ENCODE measurements around the gene ERH. TPM values are rescaled to one million over a fixed set of nuclear protein-coding genes. Genes with fewer than 3 reads are reported as not detected.

The ERH gene
- total RNA-seq, 3 donors from 2014 or later, result 366 to 396 (median 372) TPM

DNA sequence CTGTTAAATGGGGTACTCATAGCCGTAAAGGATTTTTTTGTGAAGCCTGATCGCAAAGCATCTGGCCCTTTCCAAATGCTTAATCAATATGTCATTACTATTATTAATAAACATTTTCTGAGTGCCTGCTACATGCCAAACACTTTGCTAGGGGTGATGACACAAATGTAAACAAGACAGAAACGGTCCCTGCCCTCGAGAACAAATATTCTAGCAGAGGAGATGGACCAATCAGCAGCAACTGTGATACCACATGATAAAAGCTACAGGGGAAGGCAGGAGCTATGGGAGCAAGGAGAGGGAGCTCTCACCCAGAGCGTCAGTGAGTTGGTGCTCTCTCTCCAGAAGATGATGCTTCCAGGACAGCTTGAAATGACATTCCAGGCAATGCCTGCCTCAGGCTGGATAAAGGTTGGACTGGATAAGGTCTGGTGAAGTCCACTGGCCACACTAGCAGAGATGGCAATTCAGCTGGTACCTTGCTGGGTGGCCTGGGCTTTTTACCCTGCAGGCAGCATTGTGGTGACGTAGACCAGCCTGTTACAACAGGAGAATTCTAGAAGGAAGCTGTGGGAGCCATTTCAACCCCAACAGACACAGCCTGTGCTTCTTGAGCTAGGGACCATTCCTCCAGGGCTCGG is 41.1 kb downstream of the ERH start:
- DNase-seq (no peak), ATAC-seq (no peak)
- H3K4me1 Mint-ChIP-seq (ENCODE audit: low read depth), result peaks cover 18% of the 10 kb centered on the region
- H3K4me3 Mint-ChIP-seq, result no peak overlapping the region
- H3K27me3 Mint-ChIP-seq (ENCODE audit: low read depth), result peaks cover 1% of the 10 kb centered on the region
- H3K9me3 Mint-ChIP-seq, result no peaks in the 10 kb centered on the region
- no peaks in the 10 kb centered on the region for H3K36me3 Mint-ChIP-seq (ENCODE audit: insufficient read depth)

DNA sequence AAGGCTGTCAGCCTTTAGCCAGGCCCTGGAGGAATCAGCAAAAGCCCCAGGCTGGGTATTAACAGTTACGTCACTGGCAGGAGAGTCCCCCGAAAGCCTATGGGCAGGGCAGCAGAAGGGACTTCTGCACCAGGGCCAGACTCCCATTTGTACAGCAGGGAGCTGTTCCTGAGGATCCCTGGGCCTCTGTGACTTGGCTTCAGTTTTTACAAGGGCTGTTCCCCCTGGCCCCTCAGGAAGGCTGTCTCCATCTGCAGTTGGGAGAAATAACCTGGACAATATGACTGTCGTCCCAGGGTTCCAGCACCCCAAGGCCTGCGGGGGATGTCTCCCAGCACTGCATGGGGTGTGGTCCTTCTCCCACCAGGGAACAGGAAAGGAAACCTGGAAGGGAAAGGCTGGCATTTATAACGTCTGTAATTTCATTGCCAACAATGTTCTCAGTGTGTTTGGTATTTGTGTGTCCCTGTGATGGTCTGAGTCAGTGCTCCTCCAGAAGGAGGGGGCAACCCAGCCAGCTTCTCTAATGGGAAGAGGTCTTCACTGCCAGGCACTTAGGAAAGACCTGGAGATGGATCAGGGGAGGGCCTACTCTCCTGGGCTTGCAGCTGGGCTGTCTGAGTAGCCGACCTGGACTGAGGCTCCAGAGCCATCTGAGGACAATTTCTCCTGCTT is 42.4 kb downstream of the ERH start:
- ATAC-seq (no peak), DNase-seq (no peak)
- peaks cover 3% of the 10 kb centered on the region for H3K27me3 Mint-ChIP-seq (ENCODE audit: low read depth)
- peaks cover 18% of the 10 kb centered on the region for H3K4me1 Mint-ChIP-seq (ENCODE audit: low read depth)
- H3K36me3 Mint-ChIP-seq (ENCODE audit: insufficient read depth), result no peaks in the 10 kb centered on the region
- no peaks in the 10 kb centered on the region for H3K9me3 Mint-ChIP-seq
- H3K4me3 Mint-ChIP-seq, result no peak overlapping the region

- no peak overlapping the region for H3K4me3 Mint-ChIP-seq
- H3K4me1 Mint-ChIP-seq (ENCODE audit: low read depth), result peaks cover 18% of the 10 kb centered on the region
- H3K36me3 Mint-ChIP-seq (ENCODE audit: insufficient read depth), result no peaks in the 10 kb centered on the region
- peaks cover 2% of the 10 kb centered on the region for H3K27me3 Mint-ChIP-seq (ENCODE audit: low read depth)
- H3K9me3 Mint-ChIP-seq, result no peaks in the 10 kb centered on the region
- no peak for ATAC-seq
- DNase-seq, result no peak
Measured at GRCh38 chr14:69355154-69355597, 42.9 kb downstream of the ERH start.

DNA sequence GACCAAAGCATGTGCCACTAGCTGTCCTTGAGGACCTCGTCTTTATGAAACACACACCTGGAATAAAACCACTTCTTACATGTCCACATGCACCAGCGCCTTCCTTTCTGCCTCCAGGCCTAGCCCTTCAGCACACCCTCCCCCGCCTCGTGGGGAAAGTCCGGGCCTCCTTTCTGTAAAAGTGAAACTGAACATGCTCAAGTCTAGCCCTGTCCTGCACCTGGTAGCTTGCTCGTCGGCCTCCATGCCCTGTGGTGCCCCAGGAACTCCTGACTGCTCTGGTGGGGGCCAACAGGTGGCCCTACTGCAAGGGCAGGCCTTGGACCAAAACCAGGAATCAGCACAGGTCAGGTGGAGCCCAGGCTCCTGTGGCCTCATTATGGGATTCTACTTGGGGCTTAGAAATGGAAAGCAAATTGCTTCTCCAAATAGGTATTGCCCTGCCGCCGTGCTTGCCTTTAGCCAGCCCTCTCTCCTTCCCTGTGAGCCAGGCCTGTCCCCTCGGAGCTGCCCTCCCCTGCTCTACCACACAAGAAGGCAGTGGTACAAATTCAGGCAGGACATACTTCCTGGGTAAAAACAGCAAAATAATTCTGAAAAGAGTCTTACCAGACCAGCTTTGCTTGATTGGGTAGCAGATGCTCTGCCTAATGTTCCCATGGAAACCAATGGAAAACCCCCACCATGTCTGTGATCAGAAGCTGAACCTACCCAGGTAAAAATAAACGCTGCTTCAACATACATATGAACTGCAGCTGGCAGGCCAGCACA is 43.5 kb downstream of the ERH start:
- ATAC-seq (peak; percentile 80 to 83), DNase-seq (peak; percentile 41)
- peak overlapping the region; percentile 52 for H3K4me3 Mint-ChIP-seq
- no peaks in the 10 kb centered on the region for H3K9me3 Mint-ChIP-seq
- peaks cover 18% of the 10 kb centered on the region for H3K4me1 Mint-ChIP-seq (ENCODE audit: low read depth)
- H3K36me3 Mint-ChIP-seq (ENCODE audit: insufficient read depth), result no peaks in the 10 kb centered on the region
- peaks cover 2% of the 10 kb centered on the region for H3K27me3 Mint-ChIP-seq (ENCODE audit: low read depth)

GRCh38 chr14:69353168-69353567 is 44.9 kb downstream of the ERH start:
- H3K9me3 Mint-ChIP-seq, result no peaks in the 10 kb centered on the region
- H3K4me1 Mint-ChIP-seq (ENCODE audit: low read depth), result peaks cover 13% of the 10 kb centered on the region
- DNase-seq (no peak), ATAC-seq (no peak)
- peaks cover 2% of the 10 kb centered on the region for H3K27me3 Mint-ChIP-seq (ENCODE audit: low read depth)
- H3K36me3 Mint-ChIP-seq (ENCODE audit: insufficient read depth), result no peaks in the 10 kb centered on the region
- H3K4me3 Mint-ChIP-seq, result no peak overlapping the region

DNA sequence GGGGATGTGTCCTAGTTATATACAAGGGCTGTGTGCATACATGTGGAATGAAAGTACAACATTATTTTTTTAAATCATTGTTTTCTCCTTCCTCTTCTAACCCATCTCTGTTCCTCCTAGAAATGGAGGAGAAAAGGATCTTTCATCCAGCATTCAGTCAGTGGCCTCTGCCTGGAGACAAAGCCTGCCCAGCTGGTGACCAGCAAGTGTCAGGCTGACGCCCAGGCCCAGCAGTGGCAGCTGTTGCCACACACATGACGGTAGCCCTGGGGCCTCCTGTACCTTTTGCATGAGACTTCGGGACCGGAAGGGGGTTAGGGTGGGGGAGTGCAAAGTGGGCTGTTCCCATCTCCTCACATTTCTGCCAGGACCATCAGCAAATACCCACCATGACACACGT is 46.2 kb downstream of the ERH start:
- Mint-ChIP-seq H3K9me3 (no peaks in the 10 kb centered on the region), H3K27me3 (ENCODE audit: low read depth) (peaks cover 5% of the 10 kb centered on the region), H3K4me3 (no peak overlapping the region), H3K36me3 (ENCODE audit: insufficient read depth) (no peaks in the 10 kb centered on the region), H3K4me1 (ENCODE audit: low read depth) (peaks cover 13% of the 10 kb centered on the region)
- DNase-seq (no peak), ATAC-seq (no peak)

GRCh38 chr14:69351385-69351784 is 46.7 kb downstream of the ERH start:
- no peaks in the 10 kb centered on the region for H3K36me3 Mint-ChIP-seq (ENCODE audit: insufficient read depth)
- no peaks in the 10 kb centered on the region for H3K9me3 Mint-ChIP-seq
- H3K4me1 Mint-ChIP-seq (ENCODE audit: low read depth), result peaks cover 13% of the 10 kb centered on the region

DNA sequence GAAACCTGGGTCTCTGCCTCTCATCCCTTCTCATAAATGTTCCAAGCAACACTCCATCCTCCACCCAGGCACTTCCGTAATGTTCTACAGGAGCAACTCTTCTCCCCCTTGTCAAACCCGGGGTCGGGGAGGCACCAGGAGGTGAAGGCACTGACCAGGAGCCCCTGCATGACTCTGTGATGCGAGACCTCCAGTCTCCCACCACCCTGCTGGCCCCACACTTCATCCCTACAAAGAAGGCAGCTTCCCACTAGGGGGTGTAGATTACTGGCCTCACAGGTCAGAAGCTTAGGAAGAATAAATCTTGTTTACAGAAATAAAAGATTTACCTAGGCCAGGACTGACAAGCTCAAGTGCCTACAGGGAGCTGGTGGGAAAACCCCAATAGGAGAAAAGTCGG is 47.2 kb downstream of the ERH start:
- Mint-ChIP-seq H3K4me3 (no peak overlapping the region), H3K27me3 (ENCODE audit: low read depth) (peaks cover 5% of the 10 kb centered on the region), H3K4me1 (ENCODE audit: low read depth) (peaks cover 13% of the 10 kb centered on the region), H3K9me3 (no peaks in the 10 kb centered on the region), H3K36me3 (ENCODE audit: insufficient read depth) (no peaks in the 10 kb centered on the region)
- DNase-seq (no peak), ATAC-seq (no peak)

More at GRCh38 chr14:69351385-69351784, 46.7 kb downstream of the ERH start:
- H3K4me3 Mint-ChIP-seq, result no peak overlapping the region
- no peak for DNase-seq
- peaks cover 5% of the 10 kb centered on the region for H3K27me3 Mint-ChIP-seq (ENCODE audit: low read depth)
- no peak for ATAC-seq

DNA sequence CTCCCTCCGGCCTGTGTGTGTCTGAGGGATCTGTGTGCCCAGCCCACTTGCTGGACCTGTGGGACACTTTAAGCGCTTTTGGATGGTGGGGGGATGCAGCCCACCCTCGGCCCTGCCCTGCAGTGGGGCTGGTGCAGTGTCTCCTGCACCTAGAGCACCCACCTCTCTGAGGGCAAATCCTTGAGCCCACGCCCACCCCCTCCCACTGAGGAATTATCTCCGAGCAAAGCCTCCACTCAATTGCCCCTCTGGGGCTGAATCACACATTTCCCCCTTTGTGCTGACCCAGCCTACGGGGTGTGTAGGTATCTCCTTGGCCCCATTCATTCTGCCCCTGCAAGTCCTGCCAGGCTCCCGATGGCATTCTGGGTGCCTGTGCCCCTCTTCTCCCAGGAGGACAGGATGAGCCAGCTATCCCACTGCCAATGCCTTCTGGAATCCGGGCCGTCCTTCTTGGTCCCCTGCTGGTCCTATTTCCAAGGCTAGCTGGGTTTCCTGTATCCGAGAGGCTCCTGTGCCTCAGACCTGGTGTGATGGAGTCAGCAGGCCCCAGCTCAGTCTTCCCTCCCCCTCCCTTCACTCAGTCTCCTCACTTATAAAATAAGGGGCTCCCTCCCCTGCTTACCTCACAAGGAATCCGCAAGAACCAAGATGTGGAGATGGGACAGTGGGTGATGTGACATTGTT is 48.9 kb downstream of the ERH start:
- no peak overlapping the region for H3K4me3 Mint-ChIP-seq
- H3K27me3 Mint-ChIP-seq (ENCODE audit: low read depth), result peaks cover 5% of the 10 kb centered on the region
- peaks cover 1% of the 10 kb centered on the region for H3K4me1 Mint-ChIP-seq (ENCODE audit: low read depth)
- no peaks in the 10 kb centered on the region for H3K36me3 Mint-ChIP-seq (ENCODE audit: insufficient read depth)
- DNase-seq (no peak), ATAC-seq (no peak)
- no peaks in the 10 kb centered on the region for H3K9me3 Mint-ChIP-seq

DNA sequence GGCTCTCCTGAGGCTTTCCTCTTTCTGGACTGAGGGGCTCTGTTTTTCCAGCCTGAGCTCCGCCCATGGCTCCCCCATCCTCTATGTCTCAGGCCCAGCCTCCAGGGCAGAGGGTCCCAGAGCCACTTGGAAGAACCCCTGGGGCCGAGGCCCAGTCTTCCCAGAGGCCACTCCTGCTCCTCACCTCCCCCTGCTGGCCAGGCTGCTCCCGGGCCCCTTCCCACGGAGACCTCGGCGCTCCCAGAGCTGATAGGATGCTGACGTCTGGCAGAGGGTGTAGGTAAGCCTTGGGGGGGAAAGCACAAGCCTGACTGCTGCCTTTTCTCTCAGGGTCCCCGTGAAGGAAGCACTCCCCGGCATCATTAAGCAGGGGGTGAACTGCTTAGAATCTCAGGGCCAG is 51.4 kb downstream of the ERH start:
- no peaks in the 10 kb centered on the region for H3K4me1 Mint-ChIP-seq (ENCODE audit: low read depth)
- H3K27me3 Mint-ChIP-seq (ENCODE audit: low read depth), result peaks cover 9% of the 10 kb centered on the region
- H3K36me3 Mint-ChIP-seq (ENCODE audit: insufficient read depth), result no peaks in the 10 kb centered on the region
- no peak for ATAC-seq
- no peaks in the 10 kb centered on the region for H3K9me3 Mint-ChIP-seq
- DNase-seq, result no peak
- no peak overlapping the region for H3K4me3 Mint-ChIP-seq

DNA sequence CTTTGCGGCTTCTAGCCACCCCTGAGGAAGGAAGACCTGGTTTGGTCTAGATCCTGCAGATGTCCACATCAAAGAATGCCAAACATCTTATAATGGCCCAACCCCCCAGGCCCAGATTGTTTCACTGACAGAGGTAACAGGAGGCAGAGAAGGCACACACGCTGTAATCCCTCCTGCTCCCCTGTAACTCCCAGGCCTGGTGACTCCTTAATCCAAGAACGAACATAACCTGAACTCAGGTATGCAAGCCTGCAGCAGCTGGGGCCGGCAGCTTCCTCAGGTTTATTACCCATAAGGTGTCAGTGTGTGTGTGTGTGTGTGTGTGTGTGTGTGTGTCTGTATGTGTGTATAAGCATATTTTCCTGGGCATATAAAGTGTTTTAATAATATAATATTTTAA is 52.7 kb downstream of the ERH start:
- Mint-ChIP-seq H3K9me3 (no peaks in the 10 kb centered on the region), H3K4me3 (no peak overlapping the region), H3K4me1 (ENCODE audit: low read depth) (no peaks in the 10 kb centered on the region), H3K36me3 (ENCODE audit: insufficient read depth) (no peaks in the 10 kb centered on the region), H3K27me3 (ENCODE audit: low read depth) (peaks cover 12% of the 10 kb centered on the region)
- ATAC-seq (no peak), DNase-seq (no peak)

DNA sequence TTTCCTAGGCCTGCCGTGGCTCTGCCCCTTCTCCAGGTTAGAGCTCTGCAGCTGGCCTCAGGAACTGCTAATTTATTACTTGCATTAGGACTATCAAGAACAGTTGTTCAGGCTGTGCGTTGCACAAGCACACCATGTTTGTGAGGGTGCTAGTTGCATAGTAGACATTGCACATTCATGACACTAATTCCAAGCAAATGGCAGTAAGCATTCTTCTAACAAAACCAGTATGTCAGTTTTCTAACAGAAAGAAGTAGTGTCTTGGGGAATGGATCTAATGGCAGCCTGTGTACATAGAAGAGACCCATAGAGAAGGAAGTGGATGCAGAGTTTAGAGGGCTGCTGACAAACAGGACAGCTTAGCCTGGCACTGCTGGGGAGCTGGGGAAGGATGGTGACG is 53.9 kb downstream of the ERH start:
- Mint-ChIP-seq H3K27me3 (ENCODE audit: low read depth) (peaks cover 12% of the 10 kb centered on the region), H3K9me3 (no peaks in the 10 kb centered on the region), H3K4me1 (ENCODE audit: low read depth) (no peaks in the 10 kb centered on the region), H3K4me3 (no peak overlapping the region), H3K36me3 (ENCODE audit: insufficient read depth) (no peaks in the 10 kb centered on the region)
- ATAC-seq (no peak), DNase-seq (no peak)

DNA sequence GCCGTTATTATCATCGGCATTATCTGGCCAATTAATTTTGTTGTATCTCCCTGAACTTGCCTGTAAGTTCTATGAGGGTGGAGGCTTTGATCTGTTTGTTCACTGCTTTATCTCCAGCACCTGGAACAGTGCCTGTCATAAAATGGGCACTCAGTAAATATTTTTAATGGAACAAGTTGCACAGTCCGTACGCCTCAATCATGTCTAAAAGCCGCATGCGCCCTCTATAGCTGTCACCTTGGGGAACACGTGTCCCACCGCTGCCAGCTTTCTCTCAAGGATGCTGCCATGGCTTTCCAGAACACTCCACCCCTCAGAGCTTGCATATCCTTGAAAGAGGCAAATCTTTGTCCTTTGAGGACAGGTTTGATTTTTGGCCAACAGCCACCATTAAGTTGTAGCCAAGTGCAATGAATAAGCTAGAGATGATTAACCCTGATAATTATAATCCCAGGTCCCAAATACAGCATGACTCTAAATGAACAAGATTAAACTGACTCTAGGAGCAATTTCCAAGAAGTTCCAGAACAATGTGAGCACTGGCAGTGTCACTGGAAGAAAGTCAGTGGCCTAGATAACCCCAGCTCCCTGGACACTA is 55.1 kb downstream of the ERH start:
- no peak for DNase-seq
- no peaks in the 10 kb centered on the region for H3K9me3 Mint-ChIP-seq
- ATAC-seq, result no peak
- H3K4me1 Mint-ChIP-seq (ENCODE audit: low read depth), result no peaks in the 10 kb centered on the region
- H3K36me3 Mint-ChIP-seq (ENCODE audit: insufficient read depth), result no peaks in the 10 kb centered on the region
- peaks cover 12% of the 10 kb centered on the region for H3K27me3 Mint-ChIP-seq (ENCODE audit: low read depth)
- H3K4me3 Mint-ChIP-seq, result no peak overlapping the region

GRCh38 chr14:69339426-69339825 is 58.7 kb downstream of the ERH start:
- Mint-ChIP-seq H3K9me3 (no peaks in the 10 kb centered on the region), H3K36me3 (ENCODE audit: insufficient read depth) (no peaks in the 10 kb centered on the region), H3K4me3 (no peak overlapping the region), H3K27me3 (ENCODE audit: low read depth) (peaks cover 12% of the 10 kb centered on the region), H3K4me1 (ENCODE audit: low read depth) (peaks cover 2% of the 10 kb centered on the region)
- DNase-seq (no peak), ATAC-seq (no peak)

All from activated T-cell treated with anti-CD3 and anti-CD28 coated beads, Interleukin-2, amount 50 U/mL, for 4 hours (primary cell).